B cell (primary cell): ENCODE data around the gene PPP2R2D. TPM values are rescaled to one million over a fixed set of nuclear protein-coding genes. Genes with fewer than 3 reads are reported as not detected.
"Not testable (repeated sequence)": the region's sequence is repeated elsewhere in the genome, so short reads cannot be mapped to it uniquely, and the experiment has no call there.

Experiments
- ATAC-seq: fragments of 200-7000 bp; cut with Tn5 transposase; one replicate; pipeline ENCODE4 v1.10.0; 2021; ENCODE audit warnings: low read depth, mild to moderate bottlenecking, moderate number of reproducible peaks, moderate library complexity
- CTCF ChIA-PET: fragments of 350-600 bp; sonication (Branson Sonifier 250); formaldehyde crosslinking; loops from one replicate; lab custom pipeline; 2021; ENCODE audit warnings: antibody characterized with exemption, inconsistent platforms; lab: Charles Lee
- POLR2A ChIA-PET: fragments of 350-600 bp; sonication (Branson Sonifier 250); formaldehyde crosslinking; loops from one replicate; lab custom pipeline; 2021; ENCODE audit warnings: antibody characterized with exemption; lab: Charles Lee
- DNase-seq: peaks from one replicate; pipeline ENCODE4 v3.0.0; 2013
- H2AFZ ChIP-seq: 2 replicates; pipeline ENCODE4 v1.6.1; 2012; ENCODE audit warnings: mild to moderate bottlenecking, low read depth, low read length; ENCODE audit not compliant: insufficient read depth, poor library complexity, severe bottlenecking
- H3K27ac ChIP-seq, 2 donors: 1 replicate in 1 of 2; 2 replicates in 1 of 2; pipeline ENCODE4 v1.5.1; 2012 to 2013; ENCODE audit warnings: low read length in 2 of 2, mild to moderate bottlenecking in 2 of 2, moderate library complexity in 1 of 2
- H3K27me3 ChIP-seq, 4 experiments: fragments of 200-600 bp in 1 of 4; sonication (generic) in 1 of 4; replicated peaks in 1 of 4; 1 replicate in 2 of 4; 2 replicates in 2 of 4; pipeline versions ENCODE4 v1.6.1 to v1.7.0; 2013 to 2016; ENCODE audit warnings: low read length in 3 of 4, mild to moderate bottlenecking in 2 of 4, mixed read lengths in 1 of 4, moderate library complexity in 1 of 4; ENCODE audit not compliant: insufficient read depth in 4 of 4, control insufficient read depth in 3 of 4; ENCODE audit errors: control extremely low read depth in 1 of 4
- H3K36me3 ChIP-seq, 2 experiments: replicated peaks in 1 of 2; 1 replicate in 1 of 2; 2 replicates in 1 of 2; pipeline versions ENCODE4 v1.6.1 to v1.7.1; 2013; ENCODE audit warnings: low read length in 1 of 2; ENCODE audit not compliant: insufficient read depth in 2 of 2, control insufficient read depth in 1 of 2; ENCODE audit errors: control extremely low read depth in 1 of 2, extremely low read depth in 1 of 2
- H3K4me1 ChIP-seq, 2 donors: fragments of 200-600 bp in 1 of 2; sonication (generic) in 1 of 2; 1 replicate in 1 of 2; 2 replicates in 1 of 2; pipeline versions ENCODE4 v1.5.1 to v1.6.1; 2013 to 2017; ENCODE audit warnings: low read length in 2 of 2; ENCODE audit not compliant: control insufficient read depth in 2 of 2, insufficient read depth in 2 of 2
- H3K4me2 ChIP-seq: replicated peaks from 2 replicates; pipeline ENCODE3; 2012; ENCODE audit warnings: mild to moderate bottlenecking, low read depth, low read length; ENCODE audit not compliant: poor library complexity, severe bottlenecking
- H3K4me3 ChIP-seq, 5 experiments: fragments of 200-600 bp in 1 of 5; sonication (generic) in 1 of 5; 1 replicate in 3 of 5; 2 replicates in 2 of 5; pipeline versions ENCODE4 v1.5.1 to v1.7.0; 2011 to 2016; ENCODE audit warnings: low read length in 4 of 5, mild to moderate bottlenecking in 4 of 5, low read depth in 2 of 5, control low read depth in 1 of 5, moderate library complexity in 1 of 5; ENCODE audit not compliant: insufficient read depth in 1 of 5; ENCODE audit errors: control extremely low read depth in 1 of 5, extremely low read depth in 1 of 5
- H3K79me2 ChIP-seq: fragments of 200-600 bp; sonication (generic); one replicate; pipeline ENCODE4 v1.6.0; 2016; ENCODE audit warnings: low read length; ENCODE audit not compliant: control insufficient read depth, insufficient read depth
- H3K9ac ChIP-seq: fragments of 200-600 bp; sonication (generic); 2 replicates; pipeline ENCODE4 v1.6.1; 2017; ENCODE audit warnings: mild to moderate bottlenecking, low read length, moderate library complexity
- H3K9me3 ChIP-seq, 3 donors: one replicate each; pipeline versions ENCODE4 v1.6.1 to v1.7.1; 2013; ENCODE audit warnings: low read length in 2 of 3; ENCODE audit not compliant: control insufficient read depth in 2 of 3, insufficient read depth in 1 of 3; ENCODE audit errors: control extremely low read depth in 1 of 3
- H4K20me1 ChIP-seq: 2 replicates; pipeline ENCODE4 v1.6.0; 2012; ENCODE audit warnings: mild to moderate bottlenecking, low read length; ENCODE audit not compliant: insufficient read depth, control insufficient read depth, poor library complexity, severe bottlenecking
- H3K27ac Mint-ChIP-seq: one replicate; pipeline ENCODE4 v1.8.0; 2021; ENCODE audit warnings: mixed read lengths
- H3K27me3 Mint-ChIP-seq: one replicate; pipeline ENCODE4 v1.8.0; 2021; ENCODE audit warnings: mixed read lengths
- H3K4me1 Mint-ChIP-seq: one replicate; pipeline ENCODE4 v1.8.0; 2021; ENCODE audit warnings: mixed read lengths
- H3K4me3 Mint-ChIP-seq: one replicate; pipeline ENCODE4 v1.8.0; 2021; ENCODE audit warnings: mixed read lengths
- H3K9me3 Mint-ChIP-seq: one replicate; pipeline ENCODE4 v1.8.0; 2022; ENCODE audit warnings: mixed read lengths; ENCODE audit not compliant: insufficient read depth
- EZH2 ChIP-seq: IDR thresholded peaks from 2 replicates; pipeline ENCODE4 v1.6.1; 2012; ENCODE audit warnings: borderline replicate concordance, low read depth, mild to moderate bottlenecking, moderate library complexity, low read length; ENCODE audit not compliant: insufficient read depth, poor library complexity, severe bottlenecking
- WGBS: methylation state at CpG from one replicate; pipeline ENCODE4 v1.1.5; 2013; ENCODE audit warnings: missing lambda C conversion rate; ENCODE audit not compliant: insufficient coverage; 5-methylcytosine and 5-hydroxymethylcytosine counted together
- intact Hi-C: fragments of 100-400 bp; cut with micrococcal nuclease; formaldehyde crosslinking; loops from one replicate; pipeline ENCODE4 v1.10.0; 2022
- polyA plus RNA-seq: library from polyadenylated mRNA; depleted of rRNA; stranded (reverse); fragments of >200 nt; gene quantifications from 2 replicates; pipeline ENCODE4 v1.2.3, GENCODE V29; 2012
- total RNA-seq, 2 donors: library from RNA; stranded (reverse); fragments of 120-200 nt in 1 of 2; gene quantifications; 1 replicate in 1 of 2; 2 replicates in 1 of 2; pipeline versions ENCODE4 v1.2.3 to v1.2.4, GENCODE V29; 2013 to 2022
- TF ChIP-seq, protein P1 (sequence below): fragments of 200-600 bp; IDR thresholded peaks from one replicate; pipeline ENCODE4 v1.8.0; 2022; ENCODE audit warnings: antibody characterized with exemption, mild to moderate bottlenecking

The PPP2R2D gene
- total and polyA plus RNA-seq, 2 donors (not counting 1 experiment from before 2014, with no cell fraction given), result 25.8 to 45.6 TPM

DNA sequence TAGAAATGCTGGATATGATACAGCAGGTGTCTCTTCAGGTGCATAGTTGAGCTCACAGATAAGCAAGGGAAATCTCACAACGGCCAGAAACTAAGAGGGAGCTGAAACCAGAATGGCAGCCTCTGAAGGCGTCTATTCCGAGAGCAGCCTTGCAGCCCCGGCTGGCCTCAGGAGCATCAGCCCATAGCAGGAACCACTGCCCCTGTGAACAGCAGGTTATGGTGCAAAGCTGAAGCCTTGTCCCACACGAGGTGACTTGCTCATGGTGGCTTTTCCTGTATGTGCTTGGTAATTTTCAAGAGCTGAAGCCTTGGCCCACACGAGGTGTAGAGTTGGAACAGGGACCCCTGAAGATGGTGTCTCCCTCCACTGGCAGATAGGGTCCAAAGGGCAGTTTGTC is 47.7 kb downstream of the PPP2R2D start:
- intact Hi-C loops, result no loop called here
- ChIA-PET CTCF (interaction anchor here (1.5 kb wide), 1 partner anchor 74 kb away, joined by 3 read pairs; no protein-coding TSS in a partner anchor), POLR2A (no interaction called here)
- Histone ChIP-seq H3K9ac (no peak overlapping the region), H2AFZ (no peak overlapping the region), H3K9me3 (no peaks in the 10 kb centered on the region), H3K4me3 (no peak overlapping the region), H3K79me2 (peaks cover 5% of the 10 kb centered on the region), H3K27me3 (no peaks in the 10 kb centered on the region), H3K4me1 (no peaks in the 10 kb centered on the region), H3K27ac (no peak overlapping the region), H3K4me2 (no peak overlapping the region), H3K36me3 (peaks cover 6 to 71% of the 10 kb centered on the region in 2 experiments), H4K20me1 (peaks cover 14% of the 10 kb centered on the region)
- H3K27ac Mint-ChIP-seq, result no peak overlapping the region
- H3K4me3 Mint-ChIP-seq, result no peak overlapping the region
- ATAC-seq (no peak), DNase-seq (no peak)
- peaks cover 1% of the 10 kb centered on the region for H3K4me1 Mint-ChIP-seq
- WGBS, result 97% methylated on average over 6 of the region's 6 CpGs
- no peaks in the 10 kb centered on the region for H3K9me3 Mint-ChIP-seq
- TF ChIP-seq, protein P1, sequence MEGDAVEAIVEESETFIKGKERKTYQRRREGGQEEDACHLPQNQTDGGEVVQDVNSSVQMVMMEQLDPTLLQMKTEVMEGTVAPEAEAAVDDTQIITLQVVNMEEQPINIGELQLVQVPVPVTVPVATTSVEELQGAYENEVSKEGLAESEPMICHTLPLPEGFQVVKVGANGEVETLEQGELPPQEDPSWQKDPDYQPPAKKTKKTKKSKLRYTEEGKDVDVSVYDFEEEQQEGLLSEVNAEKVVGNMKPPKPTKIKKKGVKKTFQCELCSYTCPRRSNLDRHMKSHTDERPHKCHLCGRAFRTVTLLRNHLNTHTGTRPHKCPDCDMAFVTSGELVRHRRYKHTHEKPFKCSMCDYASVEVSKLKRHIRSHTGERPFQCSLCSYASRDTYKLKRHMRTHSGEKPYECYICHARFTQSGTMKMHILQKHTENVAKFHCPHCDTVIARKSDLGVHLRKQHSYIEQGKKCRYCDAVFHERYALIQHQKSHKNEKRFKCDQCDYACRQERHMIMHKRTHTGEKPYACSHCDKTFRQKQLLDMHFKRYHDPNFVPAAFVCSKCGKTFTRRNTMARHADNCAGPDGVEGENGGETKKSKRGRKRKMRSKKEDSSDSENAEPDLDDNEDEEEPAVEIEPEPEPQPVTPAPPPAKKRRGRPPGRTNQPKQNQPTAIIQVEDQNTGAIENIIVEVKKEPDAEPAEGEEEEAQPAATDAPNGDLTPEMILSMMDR, result no peak
- TF ChIP-seq EZH2, result no peak
- no peaks in the 10 kb centered on the region for H3K27me3 Mint-ChIP-seq

DNA sequence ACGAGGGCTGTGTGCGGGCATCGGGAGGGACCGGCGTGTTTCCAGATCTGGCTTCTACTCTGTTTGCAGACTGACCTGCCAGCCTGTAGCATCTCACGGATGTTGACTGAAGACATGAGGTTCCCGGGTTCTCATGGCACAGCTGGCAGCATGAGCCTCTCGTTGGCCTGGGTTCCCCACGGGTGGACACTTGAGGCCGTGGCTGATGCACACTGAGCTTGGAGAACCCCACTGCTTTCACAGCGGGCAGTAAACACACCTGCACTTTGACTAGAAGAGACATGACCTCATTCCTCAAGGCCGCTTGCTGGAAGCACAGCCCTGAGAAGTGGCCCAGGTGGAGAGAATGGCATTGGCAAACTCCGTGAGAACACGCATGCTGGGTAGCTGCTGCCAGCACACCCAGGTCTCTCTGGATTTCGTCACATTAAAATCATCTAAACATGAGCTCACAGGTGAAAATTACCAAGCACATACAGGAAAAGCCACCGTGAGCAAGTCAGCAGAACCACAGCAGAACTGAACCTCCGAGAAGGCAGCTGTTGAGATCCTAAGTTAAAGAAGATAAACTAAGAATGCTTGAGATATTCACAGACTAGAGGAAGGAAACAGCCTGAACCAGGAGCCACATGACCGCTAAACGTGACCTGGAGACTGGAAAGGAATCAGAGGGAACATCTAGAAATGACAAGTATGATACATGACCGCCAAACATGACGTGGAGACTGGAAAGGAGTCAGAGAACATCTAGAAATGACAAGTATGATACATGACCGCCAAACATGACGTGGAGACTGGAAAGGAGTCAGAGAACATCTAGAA is 48.4 kb downstream of the PPP2R2D start:
- H3K27ac ChIP-seq, result no peak overlapping the region
- H4K20me1 ChIP-seq, result peaks cover 15% of the 10 kb centered on the region
- DNase-seq (no peak), ATAC-seq (no peak)
- no peak overlapping the region for H2AFZ ChIP-seq
- no peak overlapping the region for H3K4me3 Mint-ChIP-seq
- no peaks in the 10 kb centered on the region for H3K4me1 Mint-ChIP-seq
- ChIA-PET CTCF (interaction anchor here (1.5 kb wide), 1 partner anchor 74 kb away, joined by 3 read pairs; no protein-coding TSS in a partner anchor), POLR2A (no interaction called here)
- no peaks in the 10 kb centered on the region for H3K9me3 ChIP-seq
- no peaks in the 10 kb centered on the region for H3K4me1 ChIP-seq
- H3K9me3 Mint-ChIP-seq, result no peaks in the 10 kb centered on the region
- H3K4me3 ChIP-seq, result no peak overlapping the region
- H3K79me2 ChIP-seq, result peaks cover 5% of the 10 kb centered on the region
- no peak overlapping the region for H3K9ac ChIP-seq
- WGBS, result 97% methylated on average over 16 of the region's 23 CpGs
- TF ChIP-seq, protein P1, result no peak
- TF ChIP-seq EZH2, result no peak
- H3K27ac Mint-ChIP-seq, result no peak overlapping the region
- H3K4me2 ChIP-seq, result no peak overlapping the region
- intact Hi-C loops, result no loop called here
- H3K27me3 Mint-ChIP-seq, result no peaks in the 10 kb centered on the region
- no peaks in the 10 kb centered on the region for H3K27me3 ChIP-seq
- H3K36me3 ChIP-seq, result peaks cover 6 to 71% of the 10 kb centered on the region in 2 experiments

DNA sequence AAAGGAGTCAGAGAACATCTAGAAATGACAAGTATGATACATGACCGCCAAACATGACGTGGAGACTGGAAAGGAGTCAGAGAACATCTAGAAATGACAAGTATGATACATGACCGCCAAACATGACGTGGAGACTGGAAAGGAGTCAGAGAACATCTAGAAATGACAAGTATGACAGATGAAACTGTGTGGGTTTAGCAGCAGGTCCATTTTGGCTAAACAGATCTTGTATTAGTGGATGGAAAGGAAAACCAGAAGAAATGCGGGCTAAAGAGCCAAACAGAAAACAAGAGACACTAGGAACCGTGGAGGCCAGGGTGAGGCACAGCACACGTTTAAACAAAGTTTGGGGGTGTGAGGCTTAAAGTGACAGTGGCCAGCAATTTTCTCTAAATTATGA is 49.1 kb downstream of the PPP2R2D start:
- CTCF ChIA-PET, POLR2A ChIA-PET, H3K4me3 Mint-ChIP-seq: not testable (repeated sequence)

More for the DNA sequence above, 49.1 kb downstream of the PPP2R2D start:
- ATAC-seq, H3K27ac Mint-ChIP-seq, H3K27ac ChIP-seq, DNase-seq, H3K4me1 Mint-ChIP-seq, H3K79me2 ChIP-seq, H3K9me3 Mint-ChIP-seq, H3K4me2 ChIP-seq, H2AFZ ChIP-seq, H3K9ac ChIP-seq, H3K27me3 ChIP-seq, H3K27me3 Mint-ChIP-seq, H3K4me3 ChIP-seq, H3K4me1 ChIP-seq, intact Hi-C loops, H3K9me3 ChIP-seq: not testable (repeated sequence)
- 100% methylated on average over 2 of the region's 7 CpGs for WGBS
- H3K36me3 ChIP-seq, result peaks cover 6 to 70% of the 10 kb centered on the region in 2 experiments
- peaks cover 15% of the 10 kb centered on the region for H4K20me1 ChIP-seq
